Colonic mucosa (tissue), 4 donors: ENCODE results near the gene FSD2. TPM values are rescaled to one million over a fixed set of nuclear protein-coding genes. Genes with fewer than 3 reads are reported as not detected.

Experiments used
- DNase-seq: peaks from one replicate; pipeline ENCODE4 v3.0.0-alpha.2; 2020
- H3K27ac ChIP-seq: fragments of 200-600 bp; one replicate; pipeline ENCODE4 v1.8.0; 2021
- H3K27me3 ChIP-seq: fragments of 200-600 bp; one replicate; pipeline ENCODE4 v1.8.0; 2021
- H3K36me3 ChIP-seq: fragments of 200-600 bp; one replicate; pipeline ENCODE4 v1.8.0; 2021
- H3K4me1 ChIP-seq: fragments of 200-600 bp; one replicate; pipeline ENCODE4 v1.8.0; 2021; ENCODE audit warnings: mild to moderate bottlenecking
- H3K4me3 ChIP-seq: fragments of 200-600 bp; one replicate; pipeline ENCODE4 v1.8.0; 2021
- H3K9ac ChIP-seq, 2 donors: one replicate each; pipeline ENCODE4 v1.7.0; 2013; ENCODE audit warnings: control low read depth in 2 of 2, low read depth in 2 of 2, low read length in 2 of 2
- H3K9me3 ChIP-seq: fragments of 200-600 bp; one replicate; pipeline ENCODE4 v1.8.0; 2021
- intact Hi-C: fragments of 100-400 bp; cut with DNase I; formaldehyde crosslinking; loops from one replicate; pipeline ENCODE4 v1.14.1; 2022
- total RNA-seq, 2 donors: library from RNA; stranded (reverse); fragmentation: NEBNext Ultra II Directional in 1 of 2; extraction: Animal tissue kit (Norgen Biotek cat#: 25700) in 1 of 2; gene quantifications; one replicate each; pipeline ENCODE4 v1.2.1, GENCODE V29; 2021
- TF ChIP-seq, protein P1 (sequence below): fragments of 200-600 bp; IDR thresholded peaks from one replicate; pipeline ENCODE4 v1.8.0; 2022; ENCODE audit warnings: antibody characterized with exemption, mild to moderate bottlenecking
- donor health status: healthy.
- donor health status: DM: no; HTN: no; CAD: no.
- donor health status: DM: no; HTN: no; CAD: no.

Gene FSD2
- total RNA-seq, 2 donors from 2014 or later: not detected

DNA sequence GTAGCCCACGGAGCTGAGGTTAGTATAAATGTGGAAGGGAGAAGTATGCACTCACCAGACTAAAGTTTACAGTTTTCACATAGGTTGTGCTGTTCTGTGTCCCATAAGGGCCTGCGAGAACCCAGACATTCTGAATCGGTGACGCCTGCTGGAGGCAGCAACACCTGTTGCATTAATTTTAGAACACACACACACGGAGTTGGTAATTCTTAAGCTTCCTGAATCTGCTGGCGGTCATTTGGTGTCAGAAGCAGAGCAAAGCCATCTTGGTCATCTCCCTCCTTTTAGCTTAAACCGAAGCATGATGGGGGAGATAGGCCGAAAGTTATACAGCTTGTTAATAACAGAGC lies 55.1 kb downstream of the FSD2 start:
- H3K36me3 ChIP-seq: no peaks in the 10 kb centered on the region
- peak overlapping the region; percentile 80 for H3K27ac ChIP-seq
- peak overlapping the region; percentile 69 for H3K4me3 ChIP-seq
- TF ChIP-seq, protein P1, sequence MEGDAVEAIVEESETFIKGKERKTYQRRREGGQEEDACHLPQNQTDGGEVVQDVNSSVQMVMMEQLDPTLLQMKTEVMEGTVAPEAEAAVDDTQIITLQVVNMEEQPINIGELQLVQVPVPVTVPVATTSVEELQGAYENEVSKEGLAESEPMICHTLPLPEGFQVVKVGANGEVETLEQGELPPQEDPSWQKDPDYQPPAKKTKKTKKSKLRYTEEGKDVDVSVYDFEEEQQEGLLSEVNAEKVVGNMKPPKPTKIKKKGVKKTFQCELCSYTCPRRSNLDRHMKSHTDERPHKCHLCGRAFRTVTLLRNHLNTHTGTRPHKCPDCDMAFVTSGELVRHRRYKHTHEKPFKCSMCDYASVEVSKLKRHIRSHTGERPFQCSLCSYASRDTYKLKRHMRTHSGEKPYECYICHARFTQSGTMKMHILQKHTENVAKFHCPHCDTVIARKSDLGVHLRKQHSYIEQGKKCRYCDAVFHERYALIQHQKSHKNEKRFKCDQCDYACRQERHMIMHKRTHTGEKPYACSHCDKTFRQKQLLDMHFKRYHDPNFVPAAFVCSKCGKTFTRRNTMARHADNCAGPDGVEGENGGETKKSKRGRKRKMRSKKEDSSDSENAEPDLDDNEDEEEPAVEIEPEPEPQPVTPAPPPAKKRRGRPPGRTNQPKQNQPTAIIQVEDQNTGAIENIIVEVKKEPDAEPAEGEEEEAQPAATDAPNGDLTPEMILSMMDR: no peak
- H3K9ac ChIP-seq: peak overlapping the region; percentile 74 to 91
- H3K27me3 ChIP-seq: no peaks in the 10 kb centered on the region
- DNase-seq: no peak
- H3K9me3 ChIP-seq: no peaks in the 10 kb centered on the region
- intact Hi-C loops: loop anchor here (5.0 to 10.0 kb wide), 2 partner anchors 51 to 216 kb away; no protein-coding TSS in a partner anchor
- no peaks in the 10 kb centered on the region for H3K4me1 ChIP-seq

DNA sequence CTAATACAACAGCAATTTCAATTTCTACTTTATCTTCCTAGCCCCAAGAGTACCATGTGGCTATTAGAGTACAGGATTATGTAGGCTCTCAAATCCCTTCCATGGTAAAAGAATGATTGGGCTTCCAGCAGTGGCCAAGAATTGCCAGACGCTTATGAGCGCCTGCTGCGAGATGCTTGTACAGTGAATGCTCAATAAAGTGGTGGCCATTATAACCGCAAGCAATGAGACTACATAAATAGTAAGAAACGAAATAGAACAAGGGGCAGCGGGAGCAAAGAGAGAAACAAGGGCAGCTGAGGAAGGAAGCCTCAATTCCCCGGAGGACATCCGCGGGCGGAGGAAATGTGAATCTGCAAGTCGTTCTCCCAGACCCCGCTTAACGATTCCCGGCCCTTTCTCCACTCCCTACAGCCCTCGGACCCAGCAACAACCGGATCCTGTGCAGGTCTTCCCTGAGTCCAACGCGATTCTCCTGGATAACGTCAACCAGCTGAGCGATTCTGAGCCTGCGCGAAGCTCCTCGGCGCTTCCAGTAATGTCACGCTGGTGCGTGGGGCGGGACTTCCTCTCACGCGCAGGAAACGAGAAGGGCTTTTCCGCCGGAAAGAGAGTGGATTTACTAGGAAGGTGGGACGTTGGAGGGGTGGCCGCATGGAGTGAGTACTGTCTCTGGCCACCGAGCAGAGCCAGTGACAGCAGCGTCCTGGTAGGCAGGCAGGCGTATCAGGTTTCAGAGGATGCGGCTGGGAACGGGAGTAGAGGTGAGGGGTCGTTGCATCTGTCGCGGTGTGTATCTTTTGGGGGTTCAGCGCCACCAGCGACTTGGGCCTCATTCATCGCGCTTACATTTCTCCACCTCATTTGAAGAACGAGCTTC lies 55.7 kb downstream of the FSD2 start:
- H3K27me3 ChIP-seq: no peaks in the 10 kb centered on the region
- H3K9me3 ChIP-seq: no peaks in the 10 kb centered on the region
- peak; percentile 95 for DNase-seq
- no peaks in the 10 kb centered on the region for H3K36me3 ChIP-seq
- peak overlapping the region; percentile 69 for H3K4me3 ChIP-seq
- H3K9ac ChIP-seq: peak overlapping the region; percentile 74 to 91
- intact Hi-C loops: loop anchor here (5.0 to 10.0 kb wide), 2 partner anchors 52 to 215 kb away; no protein-coding TSS in a partner anchor
- peak overlapping the region; percentile 80 for H3K27ac ChIP-seq
- H3K4me1 ChIP-seq: no peaks in the 10 kb centered on the region
- TF ChIP-seq, protein P1: no peak

DNA sequence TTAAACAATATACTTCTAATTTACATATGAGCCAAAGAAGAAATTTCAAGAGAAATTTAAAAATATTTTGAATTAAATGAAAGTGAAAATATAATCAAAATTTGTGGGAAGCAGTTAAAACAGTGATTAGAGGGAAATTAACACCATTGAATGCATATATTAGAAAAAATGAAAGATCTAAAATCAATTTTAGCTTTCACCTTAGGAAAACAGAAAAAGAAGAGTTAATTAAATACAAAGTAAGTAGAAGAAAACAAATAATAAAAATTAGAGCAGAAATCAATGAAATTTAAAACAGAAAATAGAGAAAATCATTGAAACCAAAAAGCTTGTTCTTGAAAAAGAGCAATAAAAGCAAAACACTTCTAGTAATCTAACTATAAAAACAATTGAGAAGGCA lies 57.6 kb downstream of the FSD2 start:
- H3K4me1 ChIP-seq: no peaks in the 10 kb centered on the region
- no peak overlapping the region for H3K27ac ChIP-seq
- H3K27me3 ChIP-seq: no peaks in the 10 kb centered on the region
- no peaks in the 10 kb centered on the region for H3K36me3 ChIP-seq
- intact Hi-C loops: no loop called here
- H3K4me3 ChIP-seq: no peak overlapping the region
- TF ChIP-seq, protein P1: no peak
- DNase-seq: no peak
- H3K9ac ChIP-seq: no peak overlapping the region
- no peaks in the 10 kb centered on the region for H3K9me3 ChIP-seq

DNA sequence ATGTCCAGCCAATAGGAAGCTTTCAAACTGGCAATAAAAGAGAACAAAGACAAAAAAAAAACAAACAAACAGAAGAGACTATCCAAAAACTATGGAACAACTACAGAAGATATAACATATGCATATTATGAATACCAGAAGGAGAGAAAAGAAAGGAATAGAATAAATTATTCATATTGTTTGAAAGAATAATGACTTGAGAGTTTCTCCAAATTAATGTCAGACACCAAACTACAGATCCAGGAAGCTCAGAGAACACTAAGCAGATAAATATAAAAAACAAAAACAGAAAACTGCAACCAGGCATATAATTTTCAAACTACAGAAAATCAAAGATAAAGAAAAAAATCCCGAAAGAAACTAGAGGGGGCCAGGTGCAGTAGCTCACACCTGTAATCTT lies 62.1 kb downstream of the FSD2 start:
- Histone ChIP-seq H3K9ac (no peak overlapping the region), H3K9me3 (no peaks in the 10 kb centered on the region), H3K4me3 (no peak overlapping the region), H3K36me3 (no peaks in the 10 kb centered on the region), H3K27me3 (no peaks in the 10 kb centered on the region), H3K27ac (no peak overlapping the region), H3K4me1 (no peaks in the 10 kb centered on the region)
- no peak for DNase-seq
- intact Hi-C loops: no loop called here
- TF ChIP-seq, protein P1: no peak

DNA sequence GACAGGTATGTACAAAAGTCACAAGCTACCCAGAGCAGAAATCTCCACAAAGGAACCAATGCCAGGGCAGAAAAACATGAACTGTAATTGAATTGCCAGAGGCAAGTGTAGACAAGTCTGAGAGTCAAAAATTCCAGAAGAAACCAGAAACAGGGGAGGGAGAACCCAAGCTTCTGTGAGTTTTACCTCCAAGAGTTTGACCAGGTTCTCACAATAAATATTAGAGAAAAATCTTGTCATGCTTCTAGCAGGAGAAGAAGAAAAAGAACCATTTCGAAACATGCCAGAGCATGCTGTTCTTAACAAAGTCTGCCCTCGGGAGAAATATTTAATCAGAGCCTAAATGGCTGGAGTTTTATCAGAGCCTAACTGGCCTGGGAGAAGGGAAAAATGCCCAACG lies 63.7 kb downstream of the FSD2 start:
- intact Hi-C loops: no loop called here
- Histone ChIP-seq H3K9me3 (no peaks in the 10 kb centered on the region), H3K4me1 (no peaks in the 10 kb centered on the region), H3K9ac (no peak overlapping the region), H3K4me3 (no peak overlapping the region), H3K27ac (no peak overlapping the region), H3K36me3 (no peaks in the 10 kb centered on the region), H3K27me3 (no peaks in the 10 kb centered on the region)
- no peak for DNase-seq
- TF ChIP-seq, protein P1: no peak
